HCT116 (cell line): ENCODE data around the gene GPR62. TPM values are rescaled to one million over a fixed set of nuclear protein-coding genes. Genes with fewer than 3 reads are reported as not detected.

ENCODE experiments used
- ATAC-seq: fragments of 200-7000 bp; cut with Tn5 transposase; 2 replicates; pipeline ENCODE4 v1.9.1; 2020; ENCODE audit warnings: mild to moderate bottlenecking, moderate library complexity
- BruUV-seq: library from RNA; stranded (reverse); fragments of 400-500 nt; replicated peaks from 2 replicates; lab custom pipeline; 2021; lab: Mats Ljungman, UMichigan
- CTCF ChIA-PET: fragments of 300-600 bp; sonication (Branson Sonifier 250); formaldehyde crosslinking; loops from one replicate; lab custom pipeline; 2021; ENCODE audit warnings: antibody characterized with exemption; lab: Charles Lee
- POLR2A ChIA-PET: fragments of 300-600, 350-600 bp; sonication (Branson Sonifier 250); formaldehyde crosslinking; loops from one replicate; lab custom pipeline; 2021; ENCODE audit warnings: antibody characterized with exemption; lab: Charles Lee
- RAD21 ChIA-PET, 2 experiments: fragments of 300-600 bp; sonication (Branson Sonifier 250); formaldehyde crosslinking; loops; one replicate each; lab custom pipeline; 2023; ENCODE audit warnings: low total read pairs in 2 of 2; ENCODE audit not compliant: uncharacterized antibody in 2 of 2, unreplicated experiment in 2 of 2, low non-redundant PET in 1 of 2; lab: Charles Lee
- DNase-seq: peaks from one replicate; pipeline ENCODE4 v3.0.0-alpha.2; 2010; ENCODE audit warnings: low read depth, low spot score
- H2AFZ ChIP-seq: fragments of 200-600 bp; shearing (Covaris generic), sonication (generic); 2 replicates; pipeline ENCODE4 v1.6.1; 2017; ENCODE audit warnings: low read depth, mixed run types, mixed read lengths, antibody characterized with exemption, low read length; ENCODE audit not compliant: poor library complexity, severe bottlenecking
- H3K27ac ChIP-seq: 2 replicates; pipeline ENCODE4 v1.5.1; 2012; ENCODE audit warnings: low read depth, low read length
- H3K27me3 ChIP-seq: fragments of 200-600 bp; sonication (generic); 2 replicates; pipeline ENCODE4 v1.6.1; 2016; ENCODE audit warnings: mixed run types, low read length, mixed read lengths; ENCODE audit not compliant: insufficient read depth
- H3K36me3 ChIP-seq, 2 experiments: fragments of 200-500 bp in 1 of 2; fragments of 200-600 bp in 1 of 2; sonication (Bioruptor generic) in 1 of 2; sonication (generic) in 1 of 2; 2 replicates each; pipeline versions ENCODE4 v1.5.1 to v1.6.1; 2014 to 2016; ENCODE audit warnings: low read length in 2 of 2, inconsistent platforms in 1 of 2, mixed read lengths in 1 of 2, mixed run types in 1 of 2; ENCODE audit not compliant: insufficient read depth in 2 of 2, control insufficient read depth in 1 of 2
- H3K4me1 ChIP-seq, 2 experiments: fragments of 200-600 bp in 1 of 2; sonication (generic) in 1 of 2; 2 replicates each; pipeline versions ENCODE4 v1.5.1 to v1.6.1; 2012 to 2017; ENCODE audit warnings: low read length in 2 of 2, inconsistent platforms in 1 of 2, mild to moderate bottlenecking in 1 of 2, mixed read lengths in 1 of 2, mixed run types in 1 of 2, moderate library complexity in 1 of 2; ENCODE audit not compliant: insufficient read depth in 2 of 2, control insufficient read depth in 1 of 2
- H3K4me2 ChIP-seq: fragments of 200-600 bp; sonication (generic); 2 replicates; pipeline ENCODE4 v1.6.1; 2017; ENCODE audit warnings: mixed run types, low read length, mixed read lengths
- H3K4me3 ChIP-seq, 2 experiments: fragments of 200-600 bp in 1 of 2; sonication (generic) in 1 of 2; replicated peaks in 1 of 2; 2 replicates each; pipeline ENCODE4 v1.5.1; 2011 to 2016; ENCODE audit warnings: low read length in 2 of 2, control low read depth in 1 of 2, low read depth in 1 of 2, mild to moderate bottlenecking in 1 of 2, mixed read lengths in 1 of 2, mixed run types in 1 of 2
- H3K79me2 ChIP-seq: fragments of 200-600 bp; sonication (generic); 2 replicates; pipeline ENCODE4 v1.6.1; 2017; ENCODE audit warnings: mild to moderate bottlenecking, mixed run types, low read length, moderate library complexity, mixed read lengths; ENCODE audit not compliant: insufficient read depth
- H3K9ac ChIP-seq: fragments of 200-600 bp; sonication (generic); 2 replicates; pipeline ENCODE4 v1.6.1; 2016; ENCODE audit warnings: low read length, mixed read lengths
- H3K9me2 ChIP-seq: fragments of 200-600 bp; sonication (generic), shearing (Covaris generic); 2 replicates; pipeline ENCODE4 v1.6.1; 2017; ENCODE audit warnings: mixed run types, mild to moderate bottlenecking, moderate library complexity; ENCODE audit not compliant: insufficient read depth
- H3K9me3 ChIP-seq, 2 experiments: fragments of 200-500 bp in 1 of 2; fragments of 200-600 bp in 1 of 2; sonication (Bioruptor generic) in 1 of 2; sonication (generic) in 1 of 2; 2 replicates each; pipeline ENCODE4 v1.6.1; 2014 to 2017; ENCODE audit warnings: low read length in 2 of 2, mixed read lengths in 2 of 2, inconsistent platforms in 1 of 2, low read depth in 1 of 2, mild to moderate bottlenecking in 1 of 2, mixed run types in 1 of 2, moderate library complexity in 1 of 2; ENCODE audit not compliant: control insufficient read depth in 1 of 2, insufficient read depth in 1 of 2
- H4K20me1 ChIP-seq: fragments of 200-600 bp; sonication (generic), shearing (Covaris generic); 2 replicates; pipeline ENCODE4 v1.6.1; 2017; ENCODE audit warnings: mixed run types, mild to moderate bottlenecking, moderate library complexity; ENCODE audit not compliant: insufficient read depth
- CBX3 ChIP-seq: IDR thresholded peaks from 2 replicates; pipeline ENCODE4 v1.6.1; 2012; ENCODE audit warnings: low read depth
- JUND ChIP-seq: IDR thresholded peaks from 2 replicates; pipeline ENCODE4 v1.6.1; 2012
- POLR2A ChIP-seq: IDR thresholded peaks from 2 replicates; pipeline ENCODE4 v1.7.0; 2011; ENCODE audit warnings: borderline replicate concordance; ENCODE audit not compliant: insufficient read depth, insufficient read length; ENCODE audit errors: extremely low read depth
- RAD21 ChIP-seq: IDR thresholded peaks from 2 replicates; pipeline ENCODE4 v1.6.1; 2012; ENCODE audit warnings: low read depth, mild to moderate bottlenecking
- SP1 ChIP-seq: IDR thresholded peaks from 2 replicates; pipeline ENCODE4 v1.6.1; 2012; ENCODE audit warnings: low read depth
- TCF7L2 ChIP-seq: IDR thresholded peaks from 2 replicates; pipeline ENCODE4 v1.7.0; 2011; ENCODE audit warnings: borderline replicate concordance, inconsistent platforms; ENCODE audit not compliant: insufficient read depth, insufficient read length; ENCODE audit errors: extremely low read depth
- ZFX ChIP-seq: fragments of 450-650 bp; IDR thresholded peaks from 2 replicates; pipeline ENCODE4 v1.6.1; 2017
- ZNF274 ChIP-seq: fragments of 200-500 bp; sonication (Bioruptor generic); IDR thresholded peaks from 2 replicates; pipeline ENCODE4 v1.6.1; 2014; ENCODE audit warnings: mild to moderate bottlenecking, low read depth, low read length, inconsistent platforms
- intact Hi-C: fragments of 100-400 bp; cut with micrococcal nuclease; formaldehyde crosslinking; loops from 2 replicates; pipeline ENCODE4 v1.10.0; 2022
- total RNA-seq: library from RNA; stranded (reverse); gene quantifications from one replicate; pipeline ENCODE4 v1.2.1, GENCODE V29; 2021; ENCODE audit not compliant: unreplicated experiment
- TF ChIP-seq, protein P1 (sequence below): IDR thresholded peaks from 2 replicates; pipeline ENCODE4 v1.6.1; 2012; ENCODE audit warnings: low read depth

GPR62 gene
- total RNA-seq, 1 experiment from 2014 or later, result not detected

- no peak for ATAC-seq
- Histone ChIP-seq H3K27ac (no peak overlapping the region), H3K27me3 (no peaks in the 10 kb centered on the region), H3K4me3 (no peak overlapping the region), H2AFZ (no peak overlapping the region), H4K20me1 (no peaks in the 10 kb centered on the region; the same call in 1 of the 2 replicates), H3K79me2 (no peaks in the 10 kb centered on the region; the same call in 1 of the 2 replicates), H3K9me3 (no peaks in the 10 kb centered on the region), H3K4me2 (no peak overlapping the region), H3K4me1 (peaks cover 8 to 54% of the 10 kb centered on the region in 2 experiments), H3K9me2 (no peaks in the 10 kb centered on the region), H3K9ac (no peak overlapping the region), H3K36me3 (peaks cover 0 to 4% of the 10 kb centered on the region in 2 experiments; a peak in 1 of 4 replicates)
- no peak for TF ChIP-seq CBX3
- TF ChIP-seq, protein P1, sequence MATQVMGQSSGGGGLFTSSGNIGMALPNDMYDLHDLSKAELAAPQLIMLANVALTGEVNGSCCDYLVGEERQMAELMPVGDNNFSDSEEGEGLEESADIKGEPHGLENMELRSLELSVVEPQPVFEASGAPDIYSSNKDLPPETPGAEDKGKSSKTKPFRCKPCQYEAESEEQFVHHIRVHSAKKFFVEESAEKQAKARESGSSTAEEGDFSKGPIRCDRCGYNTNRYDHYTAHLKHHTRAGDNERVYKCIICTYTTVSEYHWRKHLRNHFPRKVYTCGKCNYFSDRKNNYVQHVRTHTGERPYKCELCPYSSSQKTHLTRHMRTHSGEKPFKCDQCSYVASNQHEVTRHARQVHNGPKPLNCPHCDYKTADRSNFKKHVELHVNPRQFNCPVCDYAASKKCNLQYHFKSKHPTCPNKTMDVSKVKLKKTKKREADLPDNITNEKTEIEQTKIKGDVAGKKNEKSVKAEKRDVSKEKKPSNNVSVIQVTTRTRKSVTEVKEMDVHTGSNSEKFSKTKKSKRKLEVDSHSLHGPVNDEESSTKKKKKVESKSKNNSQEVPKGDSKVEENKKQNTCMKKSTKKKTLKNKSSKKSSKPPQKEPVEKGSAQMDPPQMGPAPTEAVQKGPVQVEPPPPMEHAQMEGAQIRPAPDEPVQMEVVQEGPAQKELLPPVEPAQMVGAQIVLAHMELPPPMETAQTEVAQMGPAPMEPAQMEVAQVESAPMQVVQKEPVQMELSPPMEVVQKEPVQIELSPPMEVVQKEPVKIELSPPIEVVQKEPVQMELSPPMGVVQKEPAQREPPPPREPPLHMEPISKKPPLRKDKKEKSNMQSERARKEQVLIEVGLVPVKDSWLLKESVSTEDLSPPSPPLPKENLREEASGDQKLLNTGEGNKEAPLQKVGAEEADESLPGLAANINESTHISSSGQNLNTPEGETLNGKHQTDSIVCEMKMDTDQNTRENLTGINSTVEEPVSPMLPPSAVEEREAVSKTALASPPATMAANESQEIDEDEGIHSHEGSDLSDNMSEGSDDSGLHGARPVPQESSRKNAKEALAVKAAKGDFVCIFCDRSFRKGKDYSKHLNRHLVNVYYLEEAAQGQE, result no peak
- TF ChIP-seq ZFX, result no peak
- no peak for TF ChIP-seq RAD21
- no peak for TF ChIP-seq TCF7L2
- no peak for TF ChIP-seq ZNF274
- TF ChIP-seq SP1, result no peak
- no peak for TF ChIP-seq JUND
- no peak for TF ChIP-seq POLR2A
- ChIA-PET POLR2A (no interaction called here), CTCF (no interaction called here), RAD21 (no interaction called here)
- intact Hi-C loops, result no loop called here
- no peak for DNase-seq
- BruUV-seq, result no TSS peak
Observed at GRCh38 chr3:51987568-51987967, 32.4 kb downstream of the GPR62 start.
